Ascending aorta (tissue), 2 donors: ENCODE results near the gene RHBDD2. TPM values are rescaled to one million over a fixed set of nuclear protein-coding genes. Genes with fewer than 3 reads are reported as not detected.
A peak's percentile ranks its signal among the peaks of the same experiment; 100 is the strongest.
"Not testable (repeated sequence)": the region's sequence is repeated elsewhere in the genome, so short reads cannot be mapped to it uniquely, and the experiment has no call there.

Source experiments
- DNase-seq, 2 donors: peaks; one replicate each; pipeline ENCODE4 v3.0.0-alpha.2; 2019; ENCODE audit warnings: low spot score in 2 of 2
- H3K27ac ChIP-seq, 2 donors: fragments of 200-600 bp; sonication (generic); one replicate each; pipeline ENCODE4 v1.5.1; 2016 to 2017; ENCODE audit warnings: mild to moderate bottlenecking in 1 of 2
- H3K27me3 ChIP-seq: fragments of 200-600 bp; sonication (generic); one replicate; pipeline ENCODE4 v1.5.1; 2017
- H3K36me3 ChIP-seq, 2 donors: fragments of 200-600 bp; sonication (generic); one replicate each; pipeline ENCODE4 v1.5.1; 2016
- H3K4me1 ChIP-seq, 2 donors: fragments of 200-600 bp; sonication (generic); one replicate each; pipeline ENCODE4 v1.5.1; 2016 to 2017; ENCODE audit warnings: mild to moderate bottlenecking in 1 of 2
- H3K4me3 ChIP-seq, 2 donors: fragments of 200-600 bp; sonication (generic); one replicate each; pipeline ENCODE4 v1.5.1; 2016 to 2017; ENCODE audit warnings: mild to moderate bottlenecking in 1 of 2
- H3K9me3 ChIP-seq, 2 donors: fragments of 200-600 bp; sonication (generic); one replicate each; pipeline ENCODE4 v1.5.1; 2016
- CTCF ChIP-seq, 3 experiments: fragments of 200-600 bp in 2 of 3; fragments of 450-650 bp in 1 of 3; sonication (generic) in 2 of 3; IDR thresholded peaks; one replicate each; pipeline ENCODE4 v1.5.1; 2016 to 2019; ENCODE audit warnings: antibody characterized with exemption in 3 of 3, mild to moderate bottlenecking in 1 of 3, moderate library complexity in 1 of 3
- intact Hi-C: fragments of 100-400 bp; cut with DNase I; formaldehyde crosslinking; loops from one replicate; pipeline ENCODE4 v1.15.1; 2023
- total RNA-seq: library from RNA; depleted of rRNA; stranded (reverse); fragments of >200 nt; gene quantifications from one replicate; pipeline ENCODE4 v1.1.0, GENCODE V29; 2016

RHBDD2 gene
- total RNA-seq, 1 donor from 2014 or later = 51.7 TPM

- Histone ChIP-seq H3K9me3 (no peaks in the 10 kb centered on the region), H3K4me1 (no peaks in the 10 kb centered on the region), H3K36me3 (no peaks in the 10 kb centered on the region), H3K4me3 (no peak overlapping the region), H3K27ac (peak overlapping the region in 1 of 2 donors; percentile 44), H3K27me3 (no peaks in the 10 kb centered on the region)
- intact Hi-C loops = no loop called here
- peak in 1 of 2 donors; percentile 83 for DNase-seq
- TF ChIP-seq CTCF (IDR thresholded peaks at IDR 0.05) = no peak
Measured at GRCh38 chr7:75905785-75906604, 27.2 kb downstream of the RHBDD2 start.

- Histone ChIP-seq H3K4me1 (no peaks in the 10 kb centered on the region), H3K9me3 (no peaks in the 10 kb centered on the region), H3K4me3 (no peak overlapping the region), H3K27ac (no peak overlapping the region), H3K36me3 (no peaks in the 10 kb centered on the region), H3K27me3 (no peaks in the 10 kb centered on the region)
- intact Hi-C loops = no loop called here
- TF ChIP-seq CTCF (IDR thresholded peaks at IDR 0.05) = no peak
- no peak for DNase-seq
Measured at GRCh38 chr7:75906991-75907667, 28.3 kb downstream of the RHBDD2 start.

- H3K9me3 ChIP-seq, DNase-seq, H3K36me3 ChIP-seq, intact Hi-C loops, H3K4me3 ChIP-seq, H3K4me1 ChIP-seq, H3K27me3 ChIP-seq, H3K27ac ChIP-seq: not testable (repeated sequence)
Measured at GRCh38 chr7:75907668-75908039, 28.8 kb downstream of the RHBDD2 start.

GRCh38 chr7:75909521-75910132, 30.8 kb downstream of the RHBDD2 start:
- no peak for TF ChIP-seq CTCF (IDR thresholded peaks at IDR 0.05)
- intact Hi-C loops = no loop called here
- H3K4me3 ChIP-seq = no peak overlapping the region
- no peak overlapping the region for H3K27ac ChIP-seq
- DNase-seq = no peak
- H3K36me3 ChIP-seq = no peaks in the 10 kb centered on the region
- H3K4me1 ChIP-seq = peaks cover 0 to 3% of the 10 kb centered on the region in 2 donors
- no peaks in the 10 kb centered on the region for H3K27me3 ChIP-seq
- H3K9me3 ChIP-seq = no peaks in the 10 kb centered on the region

GRCh38 chr7:75911186-75911585, 32.4 kb downstream of the RHBDD2 start:
- intact Hi-C loops, H3K4me3 ChIP-seq, H3K4me1 ChIP-seq, DNase-seq, H3K36me3 ChIP-seq, H3K9me3 ChIP-seq, H3K27me3 ChIP-seq, H3K27ac ChIP-seq: not testable (repeated sequence)

GRCh38 chr7:75913437-75913836, 34.6 kb downstream of the RHBDD2 start:
- Histone ChIP-seq H3K27ac (no peak overlapping the region), H3K9me3 (no peaks in the 10 kb centered on the region), H3K4me1 (peaks cover 3% of the 10 kb centered on the region in 2 donors), H3K27me3 (no peaks in the 10 kb centered on the region), H3K4me3 (no peak overlapping the region), H3K36me3 (no peaks in the 10 kb centered on the region)
- DNase-seq = no peak
- intact Hi-C loops = no loop called here
- TF ChIP-seq CTCF (IDR thresholded peaks at IDR 0.05) = no peak
